SIG-M5 (cell line): Measurements from ENCODE around the gene PARD3.
"Not testable (repeated sequence)": the region's sequence is repeated elsewhere in the genome, so short reads cannot be mapped to it uniquely, and the experiment has no call there.

ENCODE experiments used
- DNase-seq: peaks from one replicate; lab custom pipeline; 2025; lab: John Stamatoyannopoulos, UW

PARD3 gene

GRCh38 chr10:34464000-34464399 lies 351.1 kb downstream of the PARD3 start:
- no peak for DNase-seq

- DNase-seq = no peak
Measured at GRCh38 chr10:34462993-34463392, 352.1 kb downstream of the PARD3 start.

GRCh38 chr10:34462056-34462455 lies 353.0 kb downstream of the PARD3 start:
- DNase-seq = no peak

- DNase-seq = no peak
Measured at GRCh38 chr10:34454590-34455261, 360.4 kb downstream of the PARD3 start.

- DNase-seq = no peak
Measured at GRCh38 chr10:34449836-34450235, 365.3 kb downstream of the PARD3 start.

GRCh38 chr10:34446049-34446448 lies 369.0 kb downstream of the PARD3 start:
- DNase-seq = no peak

GRCh38 chr10:34444223-34445183 lies 370.6 kb downstream of the PARD3 start:
- no peak for DNase-seq

GRCh38 chr10:34439386-34439785 lies 375.7 kb downstream of the PARD3 start:
- not testable (repeated sequence) for DNase-seq

- DNase-seq = no peak
Measured at GRCh38 chr10:34438741-34439140, 376.4 kb downstream of the PARD3 start.

- DNase-seq = no peak
Measured at GRCh38 chr10:34437906-34438305, 377.2 kb downstream of the PARD3 start.

GRCh38 chr10:34434119-34434594 lies 380.9 kb downstream of the PARD3 start:
- DNase-seq = no peak

GRCh38 chr10:34433241-34434076 lies 381.6 kb downstream of the PARD3 start:
- DNase-seq = no peak

- DNase-seq = no peak
Measured at GRCh38 chr10:34432589-34432988, 382.5 kb downstream of the PARD3 start.

GRCh38 chr10:34430685-34431084 lies 384.4 kb downstream of the PARD3 start:
- DNase-seq = no peak

- no peak for DNase-seq
Measured at GRCh38 chr10:34428501-34428900, 386.6 kb downstream of the PARD3 start.

- no peak for DNase-seq
Measured at GRCh38 chr10:34427911-34428216, 387.2 kb downstream of the PARD3 start.

- not testable (repeated sequence) for DNase-seq
Measured at GRCh38 chr10:34427158-34427910, 387.8 kb downstream of the PARD3 start.

GRCh38 chr10:34426538-34427157 lies 388.4 kb downstream of the PARD3 start:
- not testable (repeated sequence) for DNase-seq

GRCh38 chr10:34426041-34426440 lies 389.1 kb downstream of the PARD3 start:
- DNase-seq = no peak

GRCh38 chr10:34423673-34424625 lies 391.1 kb downstream of the PARD3 start:
- DNase-seq = no peak
